Measurements from ENCODE around the gene RTKN2.

- TF ChIP-seq CTCF (IDR thresholded peaks at IDR 0.05) (no peak), POLR2AphosphoS5 (IDR thresholded peaks at IDR 0.05) (no peak), EP300 (IDR thresholded peaks at IDR 0.05) (no peak), POLR2A (IDR thresholded peaks at IDR 0.05) (no peak)
Observed at GRCh38 chr10:62244088-62244487, 24.6 kb downstream of the RTKN2 start.
